HG03064 (cell line): ENCODE measurements around the gene IL32.

Experiments
- ATAC-seq: cut with Tn5 transposase; IDR thresholded peaks from one replicate; pipeline ENCODE4 v1.9.1; 2021; ENCODE audit warnings: low read depth; ENCODE audit not compliant: unreplicated experiment

The IL32 gene

DNA sequence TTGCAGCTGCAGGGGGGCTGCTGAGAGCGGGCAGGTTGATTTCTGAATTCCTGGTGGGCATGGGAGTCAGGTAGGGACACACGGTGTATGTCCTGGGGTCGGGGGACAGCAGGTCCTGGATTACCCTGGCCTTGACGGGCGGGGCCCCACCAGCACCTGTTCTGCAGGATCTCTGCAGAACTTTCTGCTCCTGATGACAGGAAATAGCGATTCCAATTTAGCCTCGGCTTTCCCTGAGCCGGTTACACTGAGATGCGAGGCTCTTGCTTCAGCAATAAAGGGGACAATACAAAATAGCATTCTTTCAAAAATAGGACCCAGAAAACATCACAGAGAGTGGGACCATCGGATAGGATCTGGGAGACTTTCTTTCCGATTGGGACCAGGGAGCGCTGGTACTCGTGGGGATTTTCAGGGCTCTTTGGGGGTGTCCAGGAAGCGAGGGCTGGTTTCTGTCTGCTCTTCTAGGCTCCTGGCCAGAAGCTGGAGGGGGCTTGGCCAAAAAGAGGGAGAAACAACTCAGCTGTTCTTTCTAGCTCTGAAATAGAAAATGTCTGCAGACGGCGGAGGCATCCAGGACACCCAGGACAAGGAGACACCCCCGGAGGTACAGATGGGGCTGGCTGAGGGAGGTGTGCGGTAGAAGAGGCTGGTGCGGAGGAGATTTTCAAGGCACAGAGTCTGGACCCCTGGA lies 47.6 kb downstream of the IL32 start:
- no peak for ATAC-seq

DNA sequence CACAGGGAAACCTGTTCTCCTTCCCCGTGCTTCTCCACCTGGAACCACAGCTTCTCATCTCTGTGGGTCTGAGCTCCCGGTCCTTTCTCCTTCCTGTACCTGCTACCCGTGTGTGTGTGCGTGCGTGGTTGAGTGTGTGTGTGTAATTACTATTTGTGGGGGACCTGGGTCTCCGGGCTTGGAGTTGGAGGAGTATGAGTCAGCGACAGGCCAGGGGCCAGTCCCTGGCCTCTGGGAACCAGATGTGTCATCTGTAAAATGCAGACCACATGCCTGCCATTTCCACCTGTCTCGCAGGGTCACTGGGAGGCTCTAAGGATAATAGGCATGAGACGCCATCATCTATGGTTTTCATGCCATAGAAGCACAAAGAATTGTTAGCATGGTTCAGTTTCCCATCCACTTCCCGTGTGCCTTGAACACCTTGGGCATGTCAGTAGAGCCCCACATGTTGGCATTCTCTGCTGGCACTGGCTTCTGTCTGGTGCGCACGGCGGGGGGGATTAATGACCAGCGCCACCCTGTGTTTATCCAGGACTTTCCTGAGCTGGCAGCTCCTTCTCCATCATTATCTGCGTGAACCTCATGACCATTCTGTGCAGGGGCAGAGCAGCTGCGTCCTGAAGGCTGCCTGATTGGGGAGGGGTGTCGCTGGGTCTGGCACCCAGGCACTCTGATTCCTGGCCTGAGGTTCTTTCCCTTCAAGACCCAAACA lies 48.5 kb downstream of the IL32 start:
- no peak for ATAC-seq

DNA sequence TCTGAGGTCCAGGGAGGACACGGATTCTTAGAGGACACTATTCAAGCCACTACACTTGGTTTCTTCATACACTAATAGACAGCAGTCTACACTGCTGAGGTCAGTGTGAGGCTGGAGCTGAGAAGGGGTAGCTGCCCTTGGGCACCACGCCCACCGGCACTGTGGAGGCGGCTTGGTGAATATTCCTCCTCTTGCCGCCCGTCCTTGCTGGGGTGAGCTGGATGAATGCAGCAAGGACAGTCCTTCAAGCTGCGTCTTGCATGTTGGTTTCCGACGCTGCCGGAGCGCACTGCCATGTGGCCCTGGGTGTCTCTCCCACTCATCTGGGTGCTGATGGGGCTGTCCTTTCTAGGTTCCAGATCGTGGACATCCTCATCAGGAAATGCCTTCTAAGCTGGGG lies 49.6 kb downstream of the IL32 start:
- ATAC-seq = no peak

DNA sequence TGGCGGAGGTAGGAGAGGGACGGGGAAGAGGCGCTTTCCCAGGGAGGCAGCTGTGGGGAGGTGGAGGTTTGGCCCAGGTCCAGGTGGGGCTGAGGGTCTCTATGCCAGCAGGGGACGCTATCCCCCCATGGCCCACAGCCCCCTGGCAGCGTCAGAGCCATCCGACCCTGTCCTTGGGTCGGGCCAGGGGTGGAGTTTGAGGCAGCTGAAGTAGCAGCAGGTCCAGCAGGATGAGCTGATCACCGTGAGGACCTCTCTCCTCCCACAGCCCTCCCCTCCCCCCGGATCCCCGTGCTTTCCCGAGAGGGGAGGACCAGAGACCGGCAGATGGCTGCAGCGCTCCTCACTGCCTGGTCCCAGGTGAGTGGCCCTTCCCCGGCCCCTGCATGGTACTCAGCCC lies 50.1 kb downstream of the IL32 start:
- ATAC-seq = no peak

DNA sequence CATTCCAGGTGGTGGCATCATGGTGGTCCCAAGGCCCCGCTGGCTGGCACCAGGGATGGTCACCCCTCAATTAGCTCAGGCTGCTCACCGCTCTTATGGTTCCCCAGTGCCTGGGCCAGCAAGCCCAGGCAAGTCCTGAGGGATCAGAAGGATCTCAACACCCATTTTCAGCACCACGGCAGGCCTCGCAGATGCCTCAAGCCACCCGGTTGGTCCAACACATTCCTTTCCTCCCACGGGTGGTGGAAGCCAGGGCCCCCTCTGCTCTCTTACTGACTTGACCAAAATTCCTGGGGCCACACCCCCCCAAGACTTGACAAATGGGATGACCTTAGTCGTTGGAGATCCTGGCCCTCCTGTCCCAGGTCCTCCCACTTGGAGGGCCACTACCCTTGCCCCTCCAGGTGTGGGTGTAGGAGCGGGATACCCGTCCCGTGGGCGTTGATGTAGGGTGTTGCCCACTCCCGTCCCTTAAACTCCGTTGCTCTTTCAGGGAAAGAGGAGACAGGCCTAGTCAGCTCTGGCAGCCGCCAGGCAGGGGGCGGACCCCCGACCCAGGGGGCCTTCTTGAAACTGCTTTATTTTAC lies 52.9 kb downstream of the IL32 start:
- no peak for ATAC-seq

DNA sequence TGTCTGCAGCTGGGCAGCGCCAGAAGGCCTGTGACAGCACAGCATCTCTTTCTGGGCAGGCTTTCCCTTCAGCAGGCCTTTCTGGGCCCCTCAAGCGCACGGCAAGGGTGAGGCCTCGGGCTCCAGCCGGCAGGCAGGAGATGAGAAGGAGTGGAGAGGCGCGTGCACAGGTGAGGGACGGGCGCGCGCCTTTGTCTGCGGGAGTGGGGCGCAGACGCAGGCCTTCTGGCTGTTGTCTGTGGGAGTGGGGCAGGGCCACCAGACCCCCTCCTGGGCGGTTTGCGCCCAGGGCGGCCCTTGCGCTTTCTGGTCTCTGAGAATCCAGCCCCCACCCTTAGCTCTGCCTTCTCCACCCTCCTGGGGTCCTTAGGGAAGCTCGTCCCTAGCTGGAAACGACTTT lies 53.4 kb downstream of the IL32 start:
- ATAC-seq = no peak
